Neural cell (in vitro differentiated cells): ENCODE results near the gene DCHS1. TPM values are rescaled to one million over a fixed set of nuclear protein-coding genes. Genes with fewer than 3 reads are reported as not detected.

Experiments
- H2AFZ ChIP-seq: fragments of 200-600, 300-800 bp; sonication (generic), shearing (Covaris generic); 2 replicates; pipeline ENCODE4 v1.6.0; 2014; ENCODE audit warnings: low read depth, mild to moderate bottlenecking, antibody characterized with exemption, low read length, moderate library complexity
- H3F3A ChIP-seq: fragments of 200-600 bp; shearing (Covaris generic); 2 replicates; pipeline ENCODE4 v1.6.1; 2016; ENCODE audit warnings: mild to moderate bottlenecking, moderate library complexity, mixed read lengths, antibody characterized with exemption, low read length; ENCODE audit not compliant: insufficient read depth, poor library complexity, severe bottlenecking
- H3K27ac ChIP-seq: fragments of 200-600, 300-800 bp; sonication (generic), shearing (Covaris generic); 2 replicates; pipeline ENCODE4 v1.5.1; 2014; ENCODE audit warnings: mild to moderate bottlenecking, low read length, moderate library complexity
- H3K27me3 ChIP-seq: fragments of 300-800, 200-600 bp; sonication (generic), shearing (Covaris generic); 2 replicates; pipeline ENCODE4 v1.6.0; 2014; ENCODE audit warnings: mild to moderate bottlenecking, low read depth, low read length, moderate library complexity; ENCODE audit not compliant: insufficient read depth
- H3K36me3 ChIP-seq: fragments of 300-800, 200-600 bp; sonication (generic), shearing (Covaris generic); 2 replicates; pipeline ENCODE4 v1.5.1; 2014; ENCODE audit warnings: mild to moderate bottlenecking, antibody characterized with exemption, low read length, moderate library complexity; ENCODE audit not compliant: insufficient read depth
- H3K4me2 ChIP-seq: fragments of 300-800, 200-600 bp; sonication (generic), shearing (Covaris generic); 2 replicates; pipeline ENCODE4 v1.6.0; 2014; ENCODE audit warnings: mild to moderate bottlenecking, low read length
- H3K4me3 ChIP-seq: fragments of 300-800, 200-600 bp; sonication (generic), shearing (Covaris generic); 2 replicates; pipeline ENCODE4 v1.5.1; 2014; ENCODE audit warnings: mild to moderate bottlenecking, low read length, moderate library complexity
- H3K79me2 ChIP-seq: fragments of 200-600 bp; shearing (Covaris generic); replicated peaks from 2 replicates; pipeline ENCODE4 v1.6.0; 2014; ENCODE audit warnings: mild to moderate bottlenecking, low read length, moderate library complexity; ENCODE audit not compliant: insufficient read depth
- H3K9ac ChIP-seq: fragments of 300-800, 200-600 bp; sonication (generic), shearing (Covaris generic); 2 replicates; pipeline ENCODE4 v1.6.1; 2016; ENCODE audit warnings: mild to moderate bottlenecking, low read length, mixed read lengths
- H3K9me2 ChIP-seq: fragments of 200-600 bp; shearing (Covaris generic); 2 replicates; pipeline ENCODE4 v1.6.1; 2016; ENCODE audit warnings: mild to moderate bottlenecking, low read length, mixed read lengths; ENCODE audit not compliant: insufficient read depth
- H3K9me3 ChIP-seq: fragments of 200-600, 300-800 bp; sonication (generic), shearing (Covaris generic); 2 replicates; pipeline ENCODE4 v1.6.1; 2016; ENCODE audit warnings: mild to moderate bottlenecking, mixed run types, low read length, moderate library complexity, mixed read lengths
- H4K20me1 ChIP-seq: fragments of 200-600 bp; shearing (Covaris generic); 2 replicates; pipeline ENCODE4 v1.6.1; 2016; ENCODE audit warnings: mild to moderate bottlenecking, mixed run types; ENCODE audit not compliant: insufficient read depth
- EP300 ChIP-seq: fragments of 450-650 bp; conservative IDR thresholded peaks from 2 replicates; pipeline ENCODE4 v1.6.1; 2014; ENCODE audit warnings: antibody characterized with exemption, mild to moderate bottlenecking, moderate library complexity; ENCODE audit not compliant: poor library complexity, severe bottlenecking
- EZH2 ChIP-seq: fragments of 200-600, 300-800 bp; shearing (Covaris generic), sonication (generic); IDR thresholded peaks from 2 replicates; pipeline ENCODE4 v1.6.1; 2014; ENCODE audit warnings: antibody characterized with exemption, low read length, borderline replicate concordance, mild to moderate bottlenecking; ENCODE audit not compliant: insufficient read depth, poor library complexity, severe bottlenecking
- MXI1 ChIP-seq: fragments of 450-650 bp; conservative IDR thresholded peaks from 2 replicates; pipeline ENCODE4 v1.6.1; 2014; ENCODE audit warnings: antibody characterized with exemption, mild to moderate bottlenecking; ENCODE audit not compliant: poor library complexity, severe bottlenecking
- POLR2AphosphoS5 ChIP-seq: IDR thresholded peaks from 2 replicates; pipeline ENCODE4 v1.6.1; 2012
- RAD21 ChIP-seq: fragments of 450-650 bp; conservative IDR thresholded peaks from 2 replicates; pipeline ENCODE4 v1.6.1; 2014; ENCODE audit warnings: antibody characterized with exemption, mild to moderate bottlenecking, moderate library complexity
- SMC3 ChIP-seq: fragments of 450-650 bp; conservative IDR thresholded peaks from 2 replicates; pipeline ENCODE4 v1.6.1; 2014; ENCODE audit warnings: antibody characterized with exemption, mild to moderate bottlenecking, moderate library complexity; ENCODE audit not compliant: poor library complexity
- TAF1 ChIP-seq: IDR thresholded peaks from 2 replicates; pipeline ENCODE4 v1.6.1; 2012; ENCODE audit warnings: low read depth
- polyA plus RNA-seq: library from polyadenylated mRNA; depleted of rRNA; stranded (reverse); fragments of >200 nt; gene quantifications from 2 replicates; pipeline ENCODE4 v1.2.3, GENCODE V29; 2014
- TF ChIP-seq, protein P1 (sequence below): IDR thresholded peaks from 2 replicates; pipeline ENCODE4 v1.6.1; 2012; ENCODE audit warnings: borderline replicate concordance
- TF ChIP-seq, protein P2 (sequence below): fragments of 450-650 bp; IDR thresholded peaks from 2 replicates; pipeline ENCODE4 v1.5.1; 2014; ENCODE audit warnings: antibody characterized with exemption, mild to moderate bottlenecking, moderate library complexity; ENCODE audit not compliant: poor library complexity, severe bottlenecking

The DCHS1 gene
- polyA plus RNA-seq, 1 donor from 2014 or later = 30.1 TPM

DNA sequence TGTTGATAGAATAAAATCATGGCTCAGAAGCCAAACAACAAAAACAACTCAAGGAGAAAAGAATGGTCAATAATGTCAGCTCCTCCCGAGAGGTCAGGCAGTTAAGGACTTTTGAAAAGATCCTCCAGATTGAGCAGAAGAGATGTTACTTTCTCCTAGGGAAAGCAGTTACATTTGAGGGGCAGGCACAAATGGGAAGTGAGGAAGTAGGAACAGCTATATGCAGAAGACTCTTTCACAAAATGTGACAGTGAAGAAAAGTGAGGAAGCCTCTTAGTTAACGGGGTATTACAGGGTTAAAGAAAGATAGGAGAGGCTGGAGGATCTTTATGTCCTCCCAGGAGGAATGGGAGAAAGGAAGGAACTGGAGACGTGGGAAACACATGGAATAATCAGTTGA, 3.4 kb downstream of the DCHS1 start:
- Histone ChIP-seq H2AFZ (no peak overlapping the region), H4K20me1 (peaks cover 25% of the 10 kb centered on the region), H3K9ac (no peak overlapping the region), H3K4me3 (peak overlapping the region; percentile 84), H3K4me2 (peak overlapping the region; percentile 43), H3F3A (no peaks in the 10 kb centered on the region), H3K79me2 (peaks cover 91% of the 10 kb centered on the region), H3K27me3 (no peaks in the 10 kb centered on the region), H3K27ac (no peak overlapping the region), H3K36me3 (no peaks in the 10 kb centered on the region), H3K9me3 (no peaks in the 10 kb centered on the region), H3K9me2 (no peaks in the 10 kb centered on the region)
- TF ChIP-seq RAD21 (no peak), MXI1 (no peak), POLR2AphosphoS5 (no peak), SMC3 (no peak), EP300 (no peak), EZH2 (no peak), TAF1 (no peak)
- TF ChIP-seq, protein P1, sequence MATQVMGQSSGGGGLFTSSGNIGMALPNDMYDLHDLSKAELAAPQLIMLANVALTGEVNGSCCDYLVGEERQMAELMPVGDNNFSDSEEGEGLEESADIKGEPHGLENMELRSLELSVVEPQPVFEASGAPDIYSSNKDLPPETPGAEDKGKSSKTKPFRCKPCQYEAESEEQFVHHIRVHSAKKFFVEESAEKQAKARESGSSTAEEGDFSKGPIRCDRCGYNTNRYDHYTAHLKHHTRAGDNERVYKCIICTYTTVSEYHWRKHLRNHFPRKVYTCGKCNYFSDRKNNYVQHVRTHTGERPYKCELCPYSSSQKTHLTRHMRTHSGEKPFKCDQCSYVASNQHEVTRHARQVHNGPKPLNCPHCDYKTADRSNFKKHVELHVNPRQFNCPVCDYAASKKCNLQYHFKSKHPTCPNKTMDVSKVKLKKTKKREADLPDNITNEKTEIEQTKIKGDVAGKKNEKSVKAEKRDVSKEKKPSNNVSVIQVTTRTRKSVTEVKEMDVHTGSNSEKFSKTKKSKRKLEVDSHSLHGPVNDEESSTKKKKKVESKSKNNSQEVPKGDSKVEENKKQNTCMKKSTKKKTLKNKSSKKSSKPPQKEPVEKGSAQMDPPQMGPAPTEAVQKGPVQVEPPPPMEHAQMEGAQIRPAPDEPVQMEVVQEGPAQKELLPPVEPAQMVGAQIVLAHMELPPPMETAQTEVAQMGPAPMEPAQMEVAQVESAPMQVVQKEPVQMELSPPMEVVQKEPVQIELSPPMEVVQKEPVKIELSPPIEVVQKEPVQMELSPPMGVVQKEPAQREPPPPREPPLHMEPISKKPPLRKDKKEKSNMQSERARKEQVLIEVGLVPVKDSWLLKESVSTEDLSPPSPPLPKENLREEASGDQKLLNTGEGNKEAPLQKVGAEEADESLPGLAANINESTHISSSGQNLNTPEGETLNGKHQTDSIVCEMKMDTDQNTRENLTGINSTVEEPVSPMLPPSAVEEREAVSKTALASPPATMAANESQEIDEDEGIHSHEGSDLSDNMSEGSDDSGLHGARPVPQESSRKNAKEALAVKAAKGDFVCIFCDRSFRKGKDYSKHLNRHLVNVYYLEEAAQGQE = no peak
- TF ChIP-seq, protein P2, sequence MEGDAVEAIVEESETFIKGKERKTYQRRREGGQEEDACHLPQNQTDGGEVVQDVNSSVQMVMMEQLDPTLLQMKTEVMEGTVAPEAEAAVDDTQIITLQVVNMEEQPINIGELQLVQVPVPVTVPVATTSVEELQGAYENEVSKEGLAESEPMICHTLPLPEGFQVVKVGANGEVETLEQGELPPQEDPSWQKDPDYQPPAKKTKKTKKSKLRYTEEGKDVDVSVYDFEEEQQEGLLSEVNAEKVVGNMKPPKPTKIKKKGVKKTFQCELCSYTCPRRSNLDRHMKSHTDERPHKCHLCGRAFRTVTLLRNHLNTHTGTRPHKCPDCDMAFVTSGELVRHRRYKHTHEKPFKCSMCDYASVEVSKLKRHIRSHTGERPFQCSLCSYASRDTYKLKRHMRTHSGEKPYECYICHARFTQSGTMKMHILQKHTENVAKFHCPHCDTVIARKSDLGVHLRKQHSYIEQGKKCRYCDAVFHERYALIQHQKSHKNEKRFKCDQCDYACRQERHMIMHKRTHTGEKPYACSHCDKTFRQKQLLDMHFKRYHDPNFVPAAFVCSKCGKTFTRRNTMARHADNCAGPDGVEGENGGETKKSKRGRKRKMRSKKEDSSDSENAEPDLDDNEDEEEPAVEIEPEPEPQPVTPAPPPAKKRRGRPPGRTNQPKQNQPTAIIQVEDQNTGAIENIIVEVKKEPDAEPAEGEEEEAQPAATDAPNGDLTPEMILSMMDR = no peak

- Histone ChIP-seq H3F3A (no peaks in the 10 kb centered on the region), H4K20me1 (peaks cover 37% of the 10 kb centered on the region), H3K27me3 (no peaks in the 10 kb centered on the region), H3K9ac (no peak overlapping the region), H3K27ac (no peak overlapping the region), H3K9me3 (no peaks in the 10 kb centered on the region), H3K4me3 (no peak overlapping the region), H2AFZ (no peak overlapping the region), H3K36me3 (no peaks in the 10 kb centered on the region), H3K79me2 (peaks cover 92% of the 10 kb centered on the region), H3K4me2 (no peak overlapping the region), H3K9me2 (no peaks in the 10 kb centered on the region)
- no peak for TF ChIP-seq EZH2
- no peak for TF ChIP-seq SMC3
Measured at GRCh38 chr11:6650980-6651379, 4.6 kb downstream of the DCHS1 start.

- no peaks in the 10 kb centered on the region for H3F3A ChIP-seq
- H3K79me2 ChIP-seq = peaks cover 98% of the 10 kb centered on the region
- H3K4me3 ChIP-seq = no peak overlapping the region
- H3K27ac ChIP-seq = no peak overlapping the region
- H3K4me2 ChIP-seq = no peak overlapping the region
- H3K9ac ChIP-seq = no peak overlapping the region
- H3K9me3 ChIP-seq = no peaks in the 10 kb centered on the region
- no peaks in the 10 kb centered on the region for H3K36me3 ChIP-seq
- no peak for TF ChIP-seq EP300
- TF ChIP-seq, protein P1 = no peak
- no peak for TF ChIP-seq EZH2
- no peak for TF ChIP-seq MXI1
- no peak for TF ChIP-seq POLR2AphosphoS5
- TF ChIP-seq SMC3 = no peak
- TF ChIP-seq, protein P2 = no peak
- TF ChIP-seq TAF1 = no peak
- no peak for TF ChIP-seq RAD21
- no peak overlapping the region for H2AFZ ChIP-seq
- no peaks in the 10 kb centered on the region for H3K27me3 ChIP-seq
- H4K20me1 ChIP-seq = peaks cover 44% of the 10 kb centered on the region
- H3K9me2 ChIP-seq = no peaks in the 10 kb centered on the region
Measured at GRCh38 chr11:6650104-6650503, 5.5 kb downstream of the DCHS1 start.
